IPS-11a (cell line): ENCODE measurements around the gene RNASE9.
"Not testable (repeated sequence)": the region's sequence is repeated elsewhere in the genome, so short reads cannot be mapped to it uniquely, and the experiment has no call there.

ENCODE experiments used
- H3K4me3 ChIP-seq: one replicate; pipeline ENCODE4 v1.5.1; 2013; ENCODE audit warnings: low read depth, low read length, control low read depth

The RNASE9 gene

DNA sequence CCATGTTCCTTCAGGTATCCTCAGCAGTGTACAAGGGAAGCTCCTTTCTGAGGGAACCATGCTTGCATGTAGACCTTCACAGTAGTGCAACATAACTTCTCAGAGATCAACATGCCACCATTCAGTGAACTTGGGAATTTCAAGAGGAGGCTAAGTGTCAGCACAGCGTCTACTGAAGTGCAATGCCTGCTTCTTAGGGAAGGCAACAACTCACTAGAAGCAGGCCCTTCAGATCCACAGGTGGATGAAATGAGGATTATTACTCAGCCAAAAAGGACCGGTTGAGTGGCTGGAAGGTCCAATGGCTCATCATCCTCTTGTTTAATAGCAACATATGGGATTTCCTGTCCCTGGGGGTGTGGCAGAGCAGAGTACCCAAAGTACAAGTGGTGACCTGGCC is 36.8 kb downstream of the RNASE9 start:
- H3K4me3 ChIP-seq, result no peak overlapping the region

DNA sequence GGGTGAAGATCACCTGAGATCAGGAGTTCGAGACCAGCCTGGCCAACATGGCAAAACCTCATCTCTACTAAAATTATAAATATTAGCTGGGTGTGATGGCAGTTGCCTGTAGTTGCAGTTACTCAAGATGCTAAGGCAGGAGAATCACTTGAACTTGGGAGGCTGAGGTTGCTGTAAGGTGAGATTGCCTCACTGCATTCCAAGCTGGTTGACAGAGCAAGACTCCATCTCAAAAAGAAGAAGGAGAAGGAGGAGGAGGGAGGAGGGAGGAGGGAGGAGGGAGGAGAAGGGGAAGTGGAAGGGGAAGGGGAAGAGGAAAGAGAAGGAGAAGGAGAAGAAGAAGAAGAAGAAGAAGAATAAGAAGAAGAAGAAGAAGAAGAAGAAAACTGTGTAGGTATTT is 38.5 kb downstream of the RNASE9 start:
- H3K4me3 ChIP-seq, result no peak overlapping the region

DNA sequence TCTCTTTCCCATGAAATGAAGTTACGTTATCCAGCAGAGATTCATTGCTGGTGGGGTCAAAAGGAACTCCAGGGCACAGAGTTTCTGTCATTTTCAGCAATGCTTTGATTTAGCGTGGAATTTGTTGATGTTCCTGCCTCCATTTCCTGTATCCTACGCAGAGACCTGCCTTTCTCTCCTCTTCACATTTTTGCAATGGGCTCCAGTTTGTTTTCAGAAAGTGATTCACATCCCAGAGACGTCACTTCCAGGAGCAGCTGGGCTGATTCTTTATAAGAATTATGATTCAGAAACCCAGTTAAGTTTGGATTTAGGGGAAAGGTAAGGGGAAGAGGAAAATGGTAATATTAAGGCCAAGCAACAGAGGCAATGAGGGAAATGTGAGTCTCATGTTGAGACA is 43.9 kb downstream of the RNASE9 start:
- no peak overlapping the region for H3K4me3 ChIP-seq

DNA sequence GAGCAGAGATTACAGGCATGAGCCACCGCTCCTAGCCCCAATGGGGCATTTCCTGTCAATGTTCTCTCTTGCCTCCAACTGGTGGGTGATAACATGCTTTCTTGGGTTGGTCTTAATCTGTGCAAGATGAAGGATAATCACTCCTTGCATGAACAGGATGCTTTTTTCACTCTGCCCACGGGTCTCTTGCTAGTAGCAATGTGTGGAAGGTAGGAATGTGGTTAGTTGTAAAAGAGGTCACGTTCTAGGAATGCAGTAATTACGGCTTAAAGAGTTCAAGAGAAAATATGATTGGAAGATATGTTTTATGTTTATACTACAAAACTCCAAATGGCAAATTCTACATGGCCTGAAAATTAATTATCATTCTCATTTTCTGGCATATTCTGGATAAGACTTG is 45.0 kb downstream of the RNASE9 start:
- H3K4me3 ChIP-seq, result no peak overlapping the region

DNA sequence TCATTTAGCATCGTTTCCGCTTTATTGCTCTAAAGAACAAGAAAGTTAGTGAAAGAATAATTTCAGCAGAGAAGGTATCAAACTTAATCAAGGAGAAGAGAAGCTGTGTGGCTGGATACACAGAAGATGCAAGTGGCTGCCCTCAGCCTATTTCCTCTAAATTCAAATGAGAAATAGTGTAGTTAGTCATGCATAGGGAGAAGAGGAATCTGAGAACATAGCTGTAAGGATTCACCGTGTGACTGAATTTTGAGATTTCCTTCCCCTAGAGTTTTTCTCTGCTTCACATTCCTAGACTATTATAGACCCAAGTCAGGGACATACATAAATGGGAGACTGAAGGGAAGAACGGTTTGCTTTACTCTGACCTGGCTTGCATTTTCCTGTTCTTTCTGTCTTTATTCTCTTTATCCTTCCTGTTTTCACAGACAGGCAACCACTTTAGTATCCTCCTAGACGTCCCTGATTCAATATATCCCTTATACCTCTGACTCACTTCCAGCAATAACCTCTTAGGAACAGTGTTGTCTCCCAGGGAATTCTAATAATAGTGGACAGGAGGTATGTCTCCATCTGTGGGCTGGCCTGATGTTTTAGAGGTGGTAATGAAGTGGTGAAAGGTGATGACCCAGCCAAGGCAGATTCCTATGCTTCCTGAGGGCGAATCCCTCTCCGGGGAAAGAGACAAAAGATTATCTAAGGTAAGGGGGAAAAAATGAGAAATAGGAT is 48.5 kb downstream of the RNASE9 start:
- no peak overlapping the region for H3K4me3 ChIP-seq

DNA sequence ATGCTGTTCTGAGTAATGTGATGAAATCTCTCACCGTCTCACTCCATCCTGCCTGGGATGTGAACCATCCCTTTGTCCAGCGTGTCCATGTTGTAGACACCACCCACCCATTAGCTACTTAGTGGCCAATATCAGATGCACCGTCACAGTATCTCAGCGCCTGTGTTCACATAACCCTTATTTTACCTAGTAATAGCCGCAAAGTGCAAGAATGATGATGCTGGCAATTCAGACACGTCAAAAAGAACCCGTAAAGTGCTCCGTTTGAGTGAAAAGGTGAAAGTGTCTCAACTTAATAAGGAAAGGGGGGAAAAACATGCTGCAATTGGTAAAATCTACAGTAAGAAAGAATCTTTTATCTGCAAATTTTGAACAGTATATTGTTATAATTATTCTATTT is 52.5 kb downstream of the RNASE9 start:
- no peak overlapping the region for H3K4me3 ChIP-seq

DNA sequence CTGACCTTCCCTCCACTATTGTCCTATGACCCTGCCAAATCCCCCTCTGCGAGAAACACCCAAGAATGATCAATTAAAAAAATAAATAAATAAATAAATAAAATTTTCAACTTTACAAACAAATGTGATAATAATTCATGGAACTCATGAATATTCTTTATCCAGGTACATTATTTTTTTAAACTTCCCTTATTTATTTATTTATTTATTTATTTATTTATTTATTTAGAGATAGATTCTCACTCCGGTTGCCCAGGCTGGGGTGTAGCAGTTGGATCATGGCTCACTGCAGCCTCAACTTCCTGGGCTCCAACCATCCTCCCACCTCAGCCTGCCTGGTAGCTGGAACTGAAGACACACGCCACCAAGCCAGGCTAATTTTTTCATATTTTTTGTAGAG is 53.3 kb downstream of the RNASE9 start:
- not testable (repeated sequence) for H3K4me3 ChIP-seq

DNA sequence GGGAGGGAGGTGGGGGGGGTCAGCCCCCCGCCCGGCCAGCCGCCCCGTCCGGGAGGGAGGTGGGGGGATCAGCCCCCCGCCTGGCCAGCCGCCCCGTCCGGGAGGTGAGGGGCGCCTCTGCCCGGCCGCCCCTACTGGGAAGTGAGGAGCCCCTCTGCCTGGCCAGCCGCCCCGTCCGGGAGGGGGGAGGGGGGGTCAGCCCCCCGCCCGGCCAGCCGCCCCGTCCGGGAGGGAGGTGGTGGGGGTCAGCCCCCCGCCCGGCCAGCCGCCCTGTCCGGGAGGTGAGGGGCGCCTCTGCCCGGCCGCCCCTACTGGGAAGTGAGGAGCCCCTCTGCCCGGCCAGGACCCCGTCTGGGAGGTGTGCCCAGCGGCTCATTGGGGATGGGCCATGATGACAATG is 54.1 kb downstream of the RNASE9 start:
- not testable (repeated sequence) for H3K4me3 ChIP-seq

DNA sequence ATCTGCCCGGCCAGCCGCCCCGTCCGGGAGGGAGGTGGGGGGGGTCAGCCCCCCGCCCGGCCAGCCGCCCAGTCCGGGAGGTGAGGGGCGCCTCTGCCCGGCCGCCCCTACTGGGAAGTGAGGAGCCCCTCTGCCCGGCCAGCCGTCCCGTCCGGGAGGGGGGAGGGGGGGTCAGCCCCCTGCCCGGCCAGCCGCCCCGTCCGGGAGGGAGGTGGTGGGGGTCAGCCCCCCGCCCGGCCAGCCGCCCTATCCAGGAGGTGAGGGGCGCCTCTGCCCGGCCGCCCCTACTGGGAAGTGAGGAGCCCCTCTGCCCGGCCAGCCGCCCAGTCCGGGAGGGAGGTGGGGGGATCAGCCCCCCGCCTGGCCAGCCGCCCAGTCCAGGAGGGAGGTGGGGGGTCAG is 54.6 kb downstream of the RNASE9 start:
- not testable (repeated sequence) for H3K4me3 ChIP-seq
